HG02678 (cell line): Measurements from ENCODE around the gene ZCCHC7.

Experiments used
- ATAC-seq: cut with Tn5 transposase; IDR thresholded peaks from one replicate; pipeline ENCODE4 v1.9.1; 2021; ENCODE audit warnings: mild to moderate bottlenecking, moderate library complexity; ENCODE audit not compliant: unreplicated experiment

Gene ZCCHC7

DNA sequence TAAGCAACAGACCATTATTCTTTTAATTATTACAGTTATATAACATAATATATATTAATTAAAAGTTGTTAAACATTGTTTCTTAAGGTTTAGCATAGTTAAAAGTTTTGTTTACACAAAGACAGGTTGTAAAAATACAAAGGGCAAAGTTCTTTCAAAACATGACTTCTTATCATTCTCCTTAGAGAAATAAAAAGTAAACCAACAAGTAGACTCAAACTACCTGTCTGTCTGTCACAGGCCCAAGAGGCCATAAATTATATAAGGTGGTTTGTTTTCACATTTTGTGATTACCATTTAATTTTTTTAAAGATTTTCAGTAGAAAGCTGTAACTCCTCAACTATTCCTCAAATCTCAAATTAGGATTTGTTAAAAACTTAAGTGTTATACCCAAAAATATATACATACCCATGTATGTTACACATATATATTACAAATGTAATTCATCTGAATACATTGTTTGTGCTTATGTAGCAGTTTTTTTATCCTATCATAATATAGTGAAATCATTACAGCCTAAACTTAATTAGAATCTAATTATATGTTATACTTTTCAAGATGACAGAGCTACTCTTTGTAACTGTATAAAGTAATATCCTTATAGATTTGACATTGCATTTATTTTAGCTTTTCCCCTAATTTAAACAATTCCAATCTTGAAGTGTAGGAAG lies 208.3 kb downstream of the ZCCHC7 start:
- ATAC-seq = no peak

DNA sequence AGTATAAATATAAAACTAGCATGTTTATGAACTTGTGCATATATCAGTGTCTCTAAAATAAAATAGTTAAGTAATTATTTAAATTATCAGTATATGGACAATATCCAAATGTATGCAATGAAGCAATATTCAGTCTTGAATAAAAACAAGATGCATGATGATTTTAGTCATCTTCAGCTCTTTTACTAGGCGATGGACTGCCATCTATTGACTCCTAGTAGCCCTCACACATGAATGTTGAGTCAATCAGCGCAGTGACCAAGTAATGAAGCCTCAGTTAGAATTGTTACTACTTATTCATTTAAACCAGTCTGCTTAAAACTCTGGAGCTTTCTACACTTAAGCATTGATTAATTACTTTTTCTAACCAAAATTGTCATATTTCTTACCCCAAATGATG lies 209.2 kb downstream of the ZCCHC7 start:
- ATAC-seq = no peak

DNA sequence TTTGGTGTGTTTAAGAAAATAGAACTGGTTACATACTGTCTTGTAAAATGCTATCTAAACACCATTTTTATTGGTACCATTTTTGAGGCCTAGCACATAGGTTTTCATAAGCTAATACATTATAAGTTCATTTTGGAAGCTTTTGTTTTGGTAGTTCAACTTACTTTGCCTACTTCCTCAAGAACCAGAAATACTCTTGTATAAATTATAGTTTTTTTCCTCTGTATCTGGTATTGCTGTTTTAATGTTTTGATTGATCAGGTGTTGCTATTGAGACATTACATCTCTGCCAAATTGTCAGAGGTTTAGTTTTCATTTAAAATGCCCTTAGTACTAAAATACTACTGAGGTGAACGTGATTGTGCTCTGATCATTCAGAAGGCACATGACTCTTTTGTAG lies 211.5 kb downstream of the ZCCHC7 start:
- no peak for ATAC-seq

DNA sequence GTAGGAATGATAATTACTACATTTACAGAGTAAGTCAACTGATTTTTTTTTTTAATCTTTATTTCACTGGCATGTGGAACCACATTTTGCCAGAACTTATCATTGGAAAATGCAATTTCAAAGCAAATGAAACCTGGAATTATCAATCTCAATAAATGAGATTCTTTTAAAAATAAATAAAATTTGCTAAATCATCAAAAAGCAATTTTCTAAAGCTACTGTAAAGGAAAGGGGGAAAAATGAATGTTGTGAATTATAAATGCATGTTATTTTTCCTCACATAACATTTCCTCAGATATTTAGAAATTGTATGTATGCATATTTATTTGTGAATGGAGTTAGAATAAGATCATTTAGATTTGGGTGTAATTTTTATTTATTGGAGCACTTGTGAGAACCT lies 212.2 kb downstream of the ZCCHC7 start:
- no peak for ATAC-seq

DNA sequence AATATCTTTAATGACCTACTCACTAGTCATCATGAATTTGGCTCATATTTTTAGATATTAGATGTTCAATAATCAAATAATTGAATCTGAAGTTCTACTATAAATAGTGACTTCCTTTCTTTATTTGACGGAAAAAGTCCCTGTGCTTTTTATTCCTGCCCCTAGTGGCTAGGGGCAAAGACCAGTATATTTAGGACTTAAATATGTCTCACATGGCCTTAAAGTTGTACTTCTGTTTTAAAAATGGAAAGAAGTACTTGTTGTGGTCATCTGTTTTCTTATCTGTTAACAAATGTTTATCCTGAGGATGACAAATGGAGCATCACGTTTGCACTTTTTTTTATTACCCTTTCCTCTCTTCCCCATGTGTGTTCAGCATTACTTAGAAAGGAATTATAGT lies 212.9 kb downstream of the ZCCHC7 start:
- ATAC-seq = no peak

DNA sequence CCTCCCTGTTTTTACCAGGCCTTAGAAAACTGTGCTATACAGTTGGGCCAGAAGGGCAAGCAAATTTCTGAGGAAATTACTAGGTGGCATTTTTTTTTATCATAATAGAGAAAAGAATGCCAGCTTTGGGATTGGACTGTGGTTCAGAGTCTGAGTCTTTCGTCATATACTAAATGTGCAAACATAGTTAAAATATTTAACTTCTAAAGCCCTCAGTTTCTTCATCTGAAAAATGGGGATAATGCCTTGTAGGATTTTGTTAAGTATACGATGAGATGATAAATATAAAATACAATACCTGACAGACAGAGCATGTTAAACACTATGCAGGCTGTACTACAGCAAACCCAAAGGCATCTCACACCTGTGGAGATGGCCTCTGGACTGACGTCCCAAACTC lies 214.9 kb downstream of the ZCCHC7 start:
- ATAC-seq = no peak

DNA sequence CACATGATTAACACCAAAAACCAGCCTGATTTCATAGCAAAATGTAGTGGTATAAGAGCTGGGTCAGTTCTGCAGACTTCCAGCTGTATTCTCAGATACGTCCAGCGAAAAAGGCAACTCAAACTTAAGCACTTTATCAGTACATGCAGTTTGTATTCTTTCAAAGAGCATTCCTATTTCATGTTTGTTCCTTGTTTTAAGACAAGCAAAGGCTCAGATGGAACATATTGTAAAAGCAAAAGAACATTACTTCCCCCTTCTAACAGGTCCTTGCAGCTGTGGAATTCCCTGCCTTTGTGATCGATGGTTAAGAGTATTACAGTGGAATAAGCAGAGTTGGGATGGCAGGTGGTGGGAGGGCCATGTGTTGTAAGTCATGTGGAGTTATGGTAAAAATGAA lies 215.8 kb downstream of the ZCCHC7 start:
- no peak for ATAC-seq

DNA sequence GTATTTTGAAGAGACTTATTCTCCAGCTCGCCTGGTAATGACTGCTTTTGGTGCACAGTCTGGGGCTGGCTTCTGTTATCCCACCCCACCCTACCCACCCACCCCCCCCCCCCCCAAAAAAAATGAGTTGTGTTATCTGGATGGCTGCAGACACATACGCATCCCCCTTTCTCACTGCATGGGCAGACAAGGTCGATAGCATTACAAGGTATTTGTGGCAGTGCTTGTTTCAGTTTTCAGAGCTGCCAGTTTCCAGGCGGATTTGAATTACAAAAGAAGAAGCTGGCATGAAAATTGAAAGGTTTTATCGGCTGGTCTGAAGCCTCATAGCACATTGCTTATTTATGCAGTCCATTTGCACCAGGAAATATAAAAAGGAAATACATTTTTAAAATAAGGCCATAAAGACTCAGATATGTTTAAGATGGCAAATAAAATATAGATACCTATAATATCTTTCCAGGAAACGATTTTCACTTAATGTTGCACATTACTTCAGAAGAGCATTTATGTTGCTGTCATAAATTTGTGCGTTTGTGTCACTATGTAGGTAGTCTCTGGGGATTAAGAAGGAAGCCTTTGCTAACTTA lies 217.0 kb downstream of the ZCCHC7 start:
- ATAC-seq = no peak

DNA sequence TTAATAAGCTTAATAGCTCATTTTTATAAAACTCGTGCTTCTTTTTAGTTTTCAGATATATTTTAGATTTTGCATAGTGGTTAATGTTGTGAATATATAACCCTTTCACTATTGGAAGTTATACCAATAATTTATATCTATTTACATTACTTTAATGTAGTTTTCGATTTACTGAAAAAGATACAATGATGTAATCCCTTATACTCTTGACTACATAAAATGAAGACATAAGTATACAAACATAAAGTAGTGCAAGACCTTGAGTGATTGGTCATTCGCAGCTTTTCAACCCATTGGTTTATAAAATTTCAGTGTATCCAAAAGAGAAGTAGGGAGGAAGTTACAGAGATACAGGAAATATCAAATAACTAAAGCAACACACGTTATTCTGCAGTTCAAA lies 217.8 kb downstream of the ZCCHC7 start:
- ATAC-seq = no peak

DNA sequence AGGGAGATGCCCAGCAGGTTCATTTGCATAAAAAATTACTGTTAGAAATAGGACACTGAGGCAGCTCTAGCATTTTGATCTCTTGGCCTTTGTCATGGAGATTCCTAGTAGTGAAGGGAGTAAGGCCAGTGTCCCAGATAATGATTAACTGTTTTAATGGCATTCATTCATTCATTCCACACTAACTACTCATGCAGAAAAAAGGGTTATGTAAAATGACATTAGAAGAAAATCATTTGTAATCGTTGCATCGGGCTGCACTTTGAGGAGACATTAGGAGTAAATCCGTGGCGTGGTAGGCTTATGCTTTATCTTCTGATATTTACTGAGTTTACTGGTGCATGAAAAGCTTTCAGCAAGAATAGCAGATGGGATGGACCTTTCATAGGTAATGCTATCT lies 219.5 kb downstream of the ZCCHC7 start:
- no peak for ATAC-seq

DNA sequence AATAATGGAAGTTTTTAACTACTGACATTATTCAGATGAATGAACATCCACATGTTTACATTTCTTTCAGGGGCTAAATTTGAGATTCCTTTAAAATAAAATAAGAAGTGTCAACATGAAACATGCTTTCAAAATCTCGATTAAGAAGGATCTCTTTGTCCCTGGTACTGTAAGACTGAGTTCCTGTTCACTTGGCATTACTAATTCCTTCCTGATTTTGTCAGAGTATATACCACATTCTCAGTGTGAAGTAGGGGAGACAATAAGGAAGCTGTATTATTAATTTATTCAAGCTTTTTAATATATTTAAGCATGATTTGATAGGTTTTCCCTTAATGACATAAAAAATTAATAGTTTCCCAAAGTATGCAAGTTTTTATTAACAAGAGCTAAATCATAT lies 220.6 kb downstream of the ZCCHC7 start:
- no peak for ATAC-seq

DNA sequence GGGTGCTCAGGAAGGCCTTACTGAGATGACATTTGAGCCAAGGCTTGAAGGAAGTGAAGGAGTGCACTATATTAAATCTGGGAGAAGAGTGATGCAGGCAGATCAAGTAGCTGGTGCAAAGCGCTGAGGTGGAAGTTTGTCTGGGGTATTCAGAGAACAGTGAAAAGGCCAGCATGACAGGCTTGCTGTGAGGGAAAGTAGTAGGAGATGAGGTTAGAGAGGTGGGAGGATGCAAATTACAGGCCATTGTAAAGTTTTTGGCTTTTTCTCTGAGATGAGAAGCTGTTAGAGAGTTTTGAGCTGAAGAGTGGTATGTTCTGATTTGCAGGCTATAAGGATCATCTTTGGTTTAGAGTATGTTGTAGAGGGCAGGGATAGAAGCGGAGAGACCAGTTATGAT lies 221.3 kb downstream of the ZCCHC7 start:
- ATAC-seq = no peak

DNA sequence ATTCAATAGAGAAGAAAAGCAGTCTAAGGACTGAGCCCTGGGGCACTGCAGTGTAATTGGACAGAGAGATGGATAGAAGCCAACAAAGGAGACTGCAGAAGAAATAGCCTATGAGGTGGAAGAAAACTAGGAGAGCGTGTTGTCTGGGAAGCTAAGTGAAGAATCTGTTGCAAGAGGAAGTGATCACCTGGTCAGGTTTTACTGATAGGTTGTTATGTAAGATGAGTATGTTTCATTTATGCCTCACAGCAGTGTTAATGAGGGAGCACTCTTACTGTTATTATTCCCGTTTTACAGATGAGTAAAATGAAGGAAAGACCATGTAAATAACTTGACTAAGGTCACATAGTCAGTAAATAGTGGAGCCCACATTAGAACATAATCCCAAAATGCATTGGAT lies 222.1 kb downstream of the ZCCHC7 start:
- ATAC-seq = no peak

DNA sequence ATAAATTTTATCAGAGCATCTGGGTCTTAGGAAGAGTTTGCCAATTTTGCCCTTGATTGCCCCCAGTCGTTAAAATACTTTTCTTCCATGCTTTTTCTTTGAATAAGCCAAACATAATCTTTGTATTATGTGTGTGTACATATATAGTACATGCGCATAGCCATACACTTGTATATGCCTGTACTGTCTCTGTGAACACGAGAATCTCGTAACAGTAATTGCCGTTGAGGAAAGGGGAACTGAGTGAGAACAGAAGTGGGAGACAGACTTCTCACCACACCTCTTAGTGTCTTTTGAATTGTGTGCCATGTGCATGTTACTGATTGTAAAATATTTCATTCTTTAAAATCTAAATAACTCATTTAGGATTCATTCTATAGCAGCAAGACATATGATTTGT lies 222.5 kb downstream of the ZCCHC7 start:
- no peak for ATAC-seq

DNA sequence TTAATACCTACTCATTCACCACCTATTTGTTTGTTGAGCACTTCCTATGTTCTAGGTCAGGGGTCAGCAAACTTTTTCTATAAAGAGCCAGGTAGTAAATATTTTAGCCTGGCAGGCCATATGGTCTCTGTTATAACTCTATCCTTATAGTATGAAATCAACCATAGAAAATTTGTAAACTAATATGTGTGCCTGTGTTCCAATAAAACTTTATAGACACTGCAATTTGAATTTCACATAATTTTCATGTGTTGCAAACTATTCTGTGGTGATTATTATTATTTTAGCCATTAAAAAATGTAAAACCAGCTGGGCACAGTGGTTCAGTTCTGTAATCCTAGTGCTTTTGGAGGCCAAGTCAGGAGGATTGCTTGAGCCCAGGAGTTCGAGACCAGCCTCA lies 223.3 kb downstream of the ZCCHC7 start:
- ATAC-seq = no peak

DNA sequence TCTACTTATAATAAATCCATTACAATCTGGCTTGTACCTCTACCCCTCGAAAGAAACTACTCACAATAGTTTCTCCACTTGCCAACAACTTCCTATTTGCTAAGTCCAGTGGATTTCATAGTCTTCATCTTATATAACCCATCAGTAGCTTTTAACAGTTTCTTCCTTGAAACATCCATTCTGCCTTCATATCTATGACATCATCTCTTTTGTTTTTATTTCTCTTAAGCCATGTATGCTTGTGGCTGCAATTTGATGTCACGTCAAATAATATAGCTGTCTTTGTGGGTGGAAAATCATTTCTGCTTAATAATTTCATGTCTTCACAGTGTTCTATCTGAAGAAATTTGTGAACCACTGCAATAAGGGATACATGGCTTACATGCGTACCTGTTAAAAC lies 224.7 kb downstream of the ZCCHC7 start:
- ATAC-seq = no peak

DNA sequence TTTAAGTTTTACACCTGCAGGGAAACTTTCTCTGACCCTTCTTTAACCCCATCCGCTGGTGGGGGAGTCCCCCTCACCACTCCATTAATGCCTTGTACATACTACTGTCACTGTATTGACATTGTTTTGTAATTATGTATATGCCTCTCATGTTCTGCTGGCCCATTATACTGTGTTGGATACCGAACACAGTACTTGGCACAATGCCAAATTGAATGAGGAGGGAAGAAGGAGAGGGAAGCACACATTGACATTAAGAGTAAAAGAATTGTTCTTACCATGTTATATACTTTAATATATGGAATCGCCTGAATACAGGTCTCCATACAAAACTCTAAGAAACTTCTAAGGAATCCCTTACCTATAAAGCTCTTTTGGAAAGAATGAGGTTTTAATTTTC lies 228.5 kb downstream of the ZCCHC7 start:
- ATAC-seq = no peak

DNA sequence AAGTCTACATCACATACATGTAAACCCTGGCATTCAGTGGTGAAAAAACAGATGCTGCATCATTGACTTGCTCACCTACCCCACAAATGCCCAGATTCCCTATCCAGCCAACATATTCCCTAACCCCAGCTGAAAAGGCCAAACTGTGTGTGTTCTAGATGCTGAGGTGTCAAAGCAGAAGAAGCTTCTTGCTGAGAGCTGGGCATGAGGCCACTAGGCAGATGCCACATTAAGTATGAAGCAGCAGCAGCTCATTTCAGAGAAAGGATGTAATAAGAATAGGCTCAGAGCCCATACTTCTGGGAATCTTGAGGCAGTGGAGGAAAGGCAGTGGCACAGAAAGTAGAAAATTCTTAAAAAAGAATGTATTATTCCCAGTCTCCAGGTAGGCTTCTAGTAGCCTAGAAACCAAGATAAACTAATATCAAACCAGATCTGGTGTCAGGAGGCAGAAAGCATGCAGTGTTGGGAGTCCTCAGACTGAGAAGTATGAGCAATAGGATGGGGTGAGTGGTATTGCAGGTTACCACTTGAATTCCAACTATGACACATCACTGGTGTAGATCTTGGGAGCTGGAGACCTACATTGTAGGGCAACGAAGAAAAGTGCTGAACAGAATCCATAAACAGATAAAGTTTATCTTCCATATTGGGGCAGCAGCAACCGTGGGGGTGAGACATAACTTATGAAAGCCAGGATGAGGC lies 230.3 kb downstream of the ZCCHC7 start:
- ATAC-seq = no peak

DNA sequence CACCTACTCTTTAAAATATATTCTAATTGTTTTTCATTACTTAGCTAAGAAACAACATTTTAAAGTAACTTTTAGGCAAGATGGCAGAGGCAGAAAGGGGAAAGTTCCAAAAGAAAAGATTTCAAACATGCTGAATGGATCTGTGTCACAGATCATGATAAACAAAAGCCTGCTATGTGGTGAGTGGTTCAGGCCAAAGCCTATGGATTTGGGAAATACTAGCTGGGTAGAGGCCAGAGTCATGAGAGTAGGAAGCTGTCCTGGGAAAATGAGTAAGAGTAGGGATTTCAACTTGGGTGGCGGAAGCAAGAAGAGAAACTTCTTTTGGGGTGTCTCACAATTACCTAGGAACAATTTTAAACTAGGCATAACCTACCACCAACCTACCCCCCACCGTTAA lies 233.4 kb downstream of the ZCCHC7 start:
- no peak for ATAC-seq

DNA sequence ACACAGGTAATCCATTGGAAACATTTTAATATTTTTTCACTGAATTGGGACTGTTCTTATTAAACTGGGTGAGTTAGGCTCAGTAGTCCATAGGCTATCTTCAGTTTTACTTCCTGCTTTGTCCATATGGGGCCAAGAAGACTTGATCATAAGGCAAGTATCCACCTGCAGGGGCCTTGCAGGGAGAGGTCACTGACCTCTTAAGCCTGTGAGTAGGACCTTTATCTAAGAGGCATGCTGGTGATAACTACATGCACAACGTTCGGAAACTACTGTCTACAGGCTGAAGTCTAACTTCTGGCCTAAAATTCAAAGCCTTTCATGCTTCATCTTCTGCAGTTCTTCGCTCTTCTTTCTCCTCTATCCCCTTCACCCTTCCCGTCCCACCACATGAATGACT lies 242.1 kb downstream of the ZCCHC7 start:
- ATAC-seq = no peak

DNA sequence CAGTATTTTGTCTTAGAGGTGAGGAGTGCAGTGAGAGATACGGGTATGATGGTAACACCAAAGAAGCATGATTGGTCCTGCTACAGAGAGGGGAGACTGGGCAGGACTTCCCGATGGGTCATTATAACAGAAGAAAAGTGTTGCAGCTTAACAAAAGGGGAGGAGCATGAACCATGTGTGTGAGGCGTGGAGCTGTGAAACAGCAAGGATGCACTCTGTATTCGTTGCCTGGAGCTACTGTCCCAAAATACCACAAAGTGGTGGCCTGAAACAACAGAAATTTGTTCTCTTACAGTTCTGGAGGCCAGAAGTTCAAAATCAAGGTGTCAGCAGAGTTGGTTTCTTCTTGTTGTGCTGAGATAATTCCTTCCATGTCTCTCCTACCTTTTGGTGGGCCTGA lies 242.8 kb downstream of the ZCCHC7 start:
- ATAC-seq = no peak

DNA sequence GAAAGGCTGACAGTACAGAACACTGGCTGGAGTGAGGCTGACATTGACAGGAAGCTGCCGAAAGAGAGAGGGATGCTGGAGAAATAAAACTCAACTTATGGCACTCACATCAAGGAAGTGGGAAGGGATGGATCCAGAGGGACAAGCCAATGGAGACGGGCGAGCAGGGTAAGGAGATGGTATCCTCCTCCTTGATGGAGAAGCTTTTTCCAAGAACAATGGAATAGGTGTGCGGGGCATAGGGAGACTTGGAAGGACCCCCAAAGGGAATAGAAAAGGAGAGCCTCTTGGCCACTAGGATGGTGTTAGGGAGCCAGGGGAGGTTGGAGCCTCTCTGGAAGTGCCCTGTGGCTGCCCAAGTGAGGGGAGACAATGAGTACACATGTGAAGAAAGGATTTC lies 243.8 kb downstream of the ZCCHC7 start:
- ATAC-seq = no peak
